A549 (cell line): Measurements from ENCODE around the gene TFCP2L1.

ENCODE experiments used
- CBX8 ChIP-seq: fragments of 200-600 bp; sonication (generic); IDR thresholded peaks from 2 replicates; pipeline ENCODE4 v1.6.1; 2016
- EP300 ChIP-seq, 2 experiments: fragments of >200 bp; sonication (Bioruptor Twin); formaldehyde crosslinking; IDR thresholded peaks; 2 replicates in 1 of 2; 3 replicates in 1 of 2; pipeline ENCODE4 v1.6.1; 2016 to 2017
- ESRRA ChIP-seq: fragments of 150-350 bp; IDR thresholded peaks from 2 replicates; pipeline ENCODE4 v1.6.1; 2014; ENCODE audit warnings: mild to moderate bottlenecking, low read length, borderline replicate concordance
- FOSL2 ChIP-seq, 2 experiments: fragments of 450-650 bp in 1 of 2; fragments of >200 bp in 1 of 2; sonication (Bioruptor Twin) in 1 of 2; formaldehyde crosslinking; IDR thresholded peaks; 2 replicates each; pipeline versions ENCODE4 v1.5.0 to v1.6.1; 2016 to 2020; ENCODE audit warnings: mild to moderate bottlenecking in 1 of 2, moderate library complexity in 1 of 2
- JUN ChIP-seq, 2 experiments: fragments of >200 bp; sonication (Bioruptor Twin); formaldehyde crosslinking; IDR thresholded peaks; 2 replicates in 1 of 2; 3 replicates in 1 of 2; pipeline ENCODE4 v1.6.1; 2016 to 2017
- JUNB ChIP-seq: fragments of >200 bp; sonication (Bioruptor Twin); formaldehyde crosslinking; IDR thresholded peaks from 2 replicates; pipeline ENCODE4 v1.6.1; 2016
- NPAS2 ChIP-seq: fragments of 250-450 bp; sonication (Bioruptor Pico); IDR thresholded peaks from 2 replicates; pipeline ENCODE4 v1.8.0; 2022; ENCODE audit warnings: mild to moderate bottlenecking, moderate library complexity, borderline replicate concordance
- POLR2A ChIP-seq: IDR thresholded peaks from 2 replicates; pipeline ENCODE4 v1.6.1; 2012; ENCODE audit warnings: mild to moderate bottlenecking, low read length
- RAD21 ChIP-seq, 2 experiments: fragments of >200 bp in 1 of 2; sonication (Bioruptor Twin) in 1 of 2; formaldehyde crosslinking in 1 of 2; IDR thresholded peaks in 1 of 2; conservative IDR thresholded peaks in 1 of 2; 2 replicates in 1 of 2; 3 replicates in 1 of 2; pipeline ENCODE4 v1.6.1; 2012 to 2018; ENCODE audit warnings: inconsistent platforms in 1 of 2
- RFX5 ChIP-seq: fragments of 450-650 bp; IDR thresholded peaks from 2 replicates; pipeline ENCODE4 v1.7.1; 2014; ENCODE audit warnings: antibody characterized with exemption, mild to moderate bottlenecking, moderate library complexity
- TF ChIP-seq, protein P1 (sequence below): fragments of >200 bp; sonication (Bioruptor Twin); formaldehyde crosslinking; IDR thresholded peaks from 3 replicates; pipeline ENCODE4 v1.5.1; 2016
- TF ChIP-seq, protein P2 (sequence below): IDR thresholded peaks from 2 replicates; pipeline ENCODE4 v1.6.1; 2012; ENCODE audit warnings: low read depth, borderline replicate concordance
- TF ChIP-seq, protein P3 (sequence below): IDR thresholded peaks from 2 replicates; pipeline ENCODE4 v1.6.1; 2012

DNA sequence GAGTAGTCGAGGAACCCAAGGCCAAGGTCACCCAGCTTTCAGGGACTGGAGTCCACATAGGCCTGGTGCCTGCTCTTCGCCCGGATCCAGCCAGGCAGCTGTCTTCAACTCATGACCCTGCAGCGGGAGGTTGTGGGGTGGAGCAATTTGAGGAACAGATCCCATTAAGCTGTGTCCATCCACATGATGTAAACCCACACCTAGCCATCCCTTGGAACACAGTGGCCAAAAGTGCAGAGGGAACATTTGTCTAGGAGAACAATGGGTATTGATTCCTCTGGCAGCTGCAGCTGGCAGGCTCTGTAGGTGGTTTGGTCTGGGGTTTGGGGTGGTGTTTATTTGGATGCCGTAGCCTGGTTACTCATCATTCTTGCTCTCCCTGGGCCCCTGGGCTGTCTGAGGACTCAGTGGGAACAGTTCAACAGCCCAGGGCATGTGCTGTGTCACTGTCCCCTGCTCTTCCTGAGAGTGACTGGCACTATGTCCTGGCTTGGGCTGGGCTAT lies 99.4 kb downstream of the TFCP2L1 start:
- TF ChIP-seq RAD21 (conservative IDR thresholded peaks at IDR 0.05 in 1 of 2, IDR thresholded peaks at IDR 0.05 in 1 of 2) (no peak), JUN (IDR thresholded peaks at IDR 0.05) (no peak), RFX5 (no peak), CBX8 (no peak), JUNB (no peak), POLR2A (no peak), EP300 (IDR thresholded peaks at IDR 0.05) (no peak), ESRRA (no peak), NPAS2 (CRISPR knock-in tag) (no peak), FOSL2 (IDR thresholded peaks at IDR 0.05) (no peak), FOSL2 (CRISPR knock-in tag; IDR thresholded peaks at IDR 0.05) (no peak)
- TF ChIP-seq, protein P1, sequence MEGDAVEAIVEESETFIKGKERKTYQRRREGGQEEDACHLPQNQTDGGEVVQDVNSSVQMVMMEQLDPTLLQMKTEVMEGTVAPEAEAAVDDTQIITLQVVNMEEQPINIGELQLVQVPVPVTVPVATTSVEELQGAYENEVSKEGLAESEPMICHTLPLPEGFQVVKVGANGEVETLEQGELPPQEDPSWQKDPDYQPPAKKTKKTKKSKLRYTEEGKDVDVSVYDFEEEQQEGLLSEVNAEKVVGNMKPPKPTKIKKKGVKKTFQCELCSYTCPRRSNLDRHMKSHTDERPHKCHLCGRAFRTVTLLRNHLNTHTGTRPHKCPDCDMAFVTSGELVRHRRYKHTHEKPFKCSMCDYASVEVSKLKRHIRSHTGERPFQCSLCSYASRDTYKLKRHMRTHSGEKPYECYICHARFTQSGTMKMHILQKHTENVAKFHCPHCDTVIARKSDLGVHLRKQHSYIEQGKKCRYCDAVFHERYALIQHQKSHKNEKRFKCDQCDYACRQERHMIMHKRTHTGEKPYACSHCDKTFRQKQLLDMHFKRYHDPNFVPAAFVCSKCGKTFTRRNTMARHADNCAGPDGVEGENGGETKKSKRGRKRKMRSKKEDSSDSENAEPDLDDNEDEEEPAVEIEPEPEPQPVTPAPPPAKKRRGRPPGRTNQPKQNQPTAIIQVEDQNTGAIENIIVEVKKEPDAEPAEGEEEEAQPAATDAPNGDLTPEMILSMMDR = no peak
- TF ChIP-seq, protein P2, sequence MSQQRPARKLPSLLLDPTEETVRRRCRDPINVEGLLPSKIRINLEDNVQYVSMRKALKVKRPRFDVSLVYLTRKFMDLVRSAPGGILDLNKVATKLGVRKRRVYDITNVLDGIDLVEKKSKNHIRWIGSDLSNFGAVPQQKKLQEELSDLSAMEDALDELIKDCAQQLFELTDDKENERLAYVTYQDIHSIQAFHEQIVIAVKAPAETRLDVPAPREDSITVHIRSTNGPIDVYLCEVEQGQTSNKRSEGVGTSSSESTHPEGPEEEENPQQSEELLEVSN = no peak
- TF ChIP-seq, protein P3, sequence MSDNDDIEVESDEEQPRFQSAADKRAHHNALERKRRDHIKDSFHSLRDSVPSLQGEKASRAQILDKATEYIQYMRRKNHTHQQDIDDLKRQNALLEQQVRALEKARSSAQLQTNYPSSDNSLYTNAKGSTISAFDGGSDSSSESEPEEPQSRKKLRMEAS = no peak
